PFSK-1 (cell line): ENCODE data around the gene TRIP6.

Source experiments
- FOXP2 ChIP-seq: optimal IDR thresholded peaks from 2 replicates; pipeline ENCODE3; 2011; ENCODE audit warnings: borderline replicate concordance, control low read depth, inconsistent platforms; ENCODE audit not compliant: insufficient read depth; ENCODE audit errors: extremely low read length, extremely low read depth
- POLR2AphosphoS5 ChIP-seq: IDR thresholded peaks from 2 replicates; pipeline ENCODE4 v1.6.1; 2012; ENCODE audit warnings: low read depth, mild to moderate bottlenecking, control low read depth, low read length, moderate library complexity
- SIN3A ChIP-seq: IDR thresholded peaks from 2 replicates; pipeline ENCODE4 v1.6.1; 2012; ENCODE audit warnings: mild to moderate bottlenecking, low read length, moderate library complexity, borderline replicate concordance; ENCODE audit not compliant: insufficient read depth
- TAF1 ChIP-seq: IDR thresholded peaks from 2 replicates; pipeline ENCODE4 v1.6.1; 2012; ENCODE audit warnings: low read length, control low read depth, borderline replicate concordance; ENCODE audit not compliant: insufficient read depth
- TF ChIP-seq, protein P1 (sequence below), 2 experiments: IDR thresholded peaks; 2 replicates each; pipeline versions ENCODE4 v1.6.1 to v1.8.0; 2011 to 2012; ENCODE audit warnings: low read depth in 2 of 2, low read length in 2 of 2, control low read depth in 1 of 2, inconsistent platforms in 1 of 2, mild to moderate bottlenecking in 1 of 2, moderate library complexity in 1 of 2; ENCODE audit not compliant: insufficient read depth in 1 of 2

Gene TRIP6

DNA sequence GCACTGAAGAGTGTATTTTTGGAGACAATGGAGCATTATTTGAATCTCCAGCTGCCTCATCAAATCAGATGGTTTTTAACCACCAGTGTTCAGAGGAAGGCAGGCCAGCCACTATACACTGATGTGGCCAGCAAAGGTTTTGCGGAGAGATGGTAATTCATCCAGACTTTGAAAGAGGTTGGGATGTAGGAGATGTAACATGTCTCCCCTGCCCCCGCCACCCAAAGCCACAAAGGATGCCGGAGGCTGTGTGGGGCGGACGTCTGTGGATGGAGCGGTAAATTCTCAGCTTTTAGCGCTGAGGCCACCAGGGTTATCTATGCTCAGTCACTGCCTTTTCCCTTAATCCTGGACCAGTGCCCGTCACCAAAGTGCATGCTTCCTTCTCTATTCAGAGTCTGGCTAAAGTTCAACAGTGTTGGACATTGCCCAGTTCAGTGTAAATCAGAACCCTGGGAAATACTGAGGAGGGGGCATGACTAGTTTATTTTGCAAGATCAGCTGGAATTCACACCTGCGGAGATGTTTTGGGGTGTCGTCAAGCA lies 3.7 kb upstream of the TRIP6 start:
- TF ChIP-seq POLR2AphosphoS5 (no peak), SIN3A (no peak), FOXP2 (no peak), TAF1 (no peak)
- TF ChIP-seq, protein P1, sequence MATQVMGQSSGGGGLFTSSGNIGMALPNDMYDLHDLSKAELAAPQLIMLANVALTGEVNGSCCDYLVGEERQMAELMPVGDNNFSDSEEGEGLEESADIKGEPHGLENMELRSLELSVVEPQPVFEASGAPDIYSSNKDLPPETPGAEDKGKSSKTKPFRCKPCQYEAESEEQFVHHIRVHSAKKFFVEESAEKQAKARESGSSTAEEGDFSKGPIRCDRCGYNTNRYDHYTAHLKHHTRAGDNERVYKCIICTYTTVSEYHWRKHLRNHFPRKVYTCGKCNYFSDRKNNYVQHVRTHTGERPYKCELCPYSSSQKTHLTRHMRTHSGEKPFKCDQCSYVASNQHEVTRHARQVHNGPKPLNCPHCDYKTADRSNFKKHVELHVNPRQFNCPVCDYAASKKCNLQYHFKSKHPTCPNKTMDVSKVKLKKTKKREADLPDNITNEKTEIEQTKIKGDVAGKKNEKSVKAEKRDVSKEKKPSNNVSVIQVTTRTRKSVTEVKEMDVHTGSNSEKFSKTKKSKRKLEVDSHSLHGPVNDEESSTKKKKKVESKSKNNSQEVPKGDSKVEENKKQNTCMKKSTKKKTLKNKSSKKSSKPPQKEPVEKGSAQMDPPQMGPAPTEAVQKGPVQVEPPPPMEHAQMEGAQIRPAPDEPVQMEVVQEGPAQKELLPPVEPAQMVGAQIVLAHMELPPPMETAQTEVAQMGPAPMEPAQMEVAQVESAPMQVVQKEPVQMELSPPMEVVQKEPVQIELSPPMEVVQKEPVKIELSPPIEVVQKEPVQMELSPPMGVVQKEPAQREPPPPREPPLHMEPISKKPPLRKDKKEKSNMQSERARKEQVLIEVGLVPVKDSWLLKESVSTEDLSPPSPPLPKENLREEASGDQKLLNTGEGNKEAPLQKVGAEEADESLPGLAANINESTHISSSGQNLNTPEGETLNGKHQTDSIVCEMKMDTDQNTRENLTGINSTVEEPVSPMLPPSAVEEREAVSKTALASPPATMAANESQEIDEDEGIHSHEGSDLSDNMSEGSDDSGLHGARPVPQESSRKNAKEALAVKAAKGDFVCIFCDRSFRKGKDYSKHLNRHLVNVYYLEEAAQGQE (IDR thresholded peaks at IDR 0.05; ENCODE audit: insufficient read depth in 1 of 2, low read depth in 2 of 2, low read length in 2 of 2): no peak

DNA sequence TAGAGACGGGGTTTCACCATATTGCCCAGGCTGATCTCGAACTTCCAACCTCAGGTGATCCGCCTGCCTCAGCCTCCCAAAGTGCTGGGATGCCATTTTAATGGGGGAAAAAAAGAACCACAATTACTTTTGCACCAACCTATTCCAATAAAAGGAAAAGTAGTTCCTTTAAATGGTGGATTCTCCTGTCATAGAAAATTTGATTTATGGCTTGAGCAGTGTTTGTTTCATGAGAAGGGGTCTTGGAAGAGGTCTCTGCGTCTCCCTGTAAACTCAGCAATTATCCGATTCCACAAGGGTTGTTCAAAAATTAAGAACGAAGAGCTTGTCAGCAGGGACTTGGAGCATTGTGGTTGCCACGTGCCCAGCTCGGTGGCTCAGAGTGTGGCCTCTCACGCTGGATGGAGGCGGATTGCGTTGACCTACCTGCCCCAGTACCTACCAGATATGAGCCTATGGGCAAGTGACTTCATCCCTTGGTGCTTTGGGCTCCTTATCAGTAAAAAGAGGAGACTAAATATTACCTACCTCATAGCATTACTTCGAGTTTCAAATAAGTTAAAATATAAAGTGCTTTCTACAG lies 2.8 kb upstream of the TRIP6 start:
- TF ChIP-seq, protein P1 (IDR thresholded peaks at IDR 0.05; ENCODE audit: insufficient read depth in 1 of 2, low read depth in 2 of 2, low read length in 2 of 2): no peak
- TF ChIP-seq SIN3A (no peak), FOXP2 (no peak), POLR2AphosphoS5 (no peak), TAF1 (no peak)

DNA sequence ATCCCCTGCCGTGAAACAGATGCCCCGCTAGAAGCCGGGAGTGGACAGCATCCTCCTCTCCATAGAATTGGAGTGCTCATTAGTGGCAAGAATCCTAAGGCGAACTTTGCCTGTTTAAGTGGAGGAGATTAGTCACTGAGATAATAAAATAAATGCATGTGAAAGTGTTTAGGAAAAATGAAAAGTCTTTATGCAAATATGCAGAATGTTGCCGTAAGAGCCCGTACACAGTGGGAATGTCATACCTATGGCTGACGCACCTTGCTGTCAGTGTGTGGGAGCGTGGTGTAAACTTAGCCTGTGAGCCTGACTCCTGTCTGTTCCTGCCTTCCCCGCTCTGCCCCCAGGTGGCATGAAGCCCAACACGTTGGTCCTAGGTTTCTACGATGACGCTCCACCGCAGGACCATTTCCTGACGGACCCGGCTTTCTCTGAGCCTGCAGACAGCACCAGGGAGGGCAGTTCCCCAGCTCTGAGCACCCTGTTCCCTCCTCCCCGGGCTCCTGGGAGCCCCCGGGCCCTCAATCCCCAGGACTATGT lies 1.7 kb upstream of the TRIP6 start:
- TF ChIP-seq, protein P1 (IDR thresholded peaks at IDR 0.05; ENCODE audit: insufficient read depth in 1 of 2, low read depth in 2 of 2, low read length in 2 of 2): no peak

DNA sequence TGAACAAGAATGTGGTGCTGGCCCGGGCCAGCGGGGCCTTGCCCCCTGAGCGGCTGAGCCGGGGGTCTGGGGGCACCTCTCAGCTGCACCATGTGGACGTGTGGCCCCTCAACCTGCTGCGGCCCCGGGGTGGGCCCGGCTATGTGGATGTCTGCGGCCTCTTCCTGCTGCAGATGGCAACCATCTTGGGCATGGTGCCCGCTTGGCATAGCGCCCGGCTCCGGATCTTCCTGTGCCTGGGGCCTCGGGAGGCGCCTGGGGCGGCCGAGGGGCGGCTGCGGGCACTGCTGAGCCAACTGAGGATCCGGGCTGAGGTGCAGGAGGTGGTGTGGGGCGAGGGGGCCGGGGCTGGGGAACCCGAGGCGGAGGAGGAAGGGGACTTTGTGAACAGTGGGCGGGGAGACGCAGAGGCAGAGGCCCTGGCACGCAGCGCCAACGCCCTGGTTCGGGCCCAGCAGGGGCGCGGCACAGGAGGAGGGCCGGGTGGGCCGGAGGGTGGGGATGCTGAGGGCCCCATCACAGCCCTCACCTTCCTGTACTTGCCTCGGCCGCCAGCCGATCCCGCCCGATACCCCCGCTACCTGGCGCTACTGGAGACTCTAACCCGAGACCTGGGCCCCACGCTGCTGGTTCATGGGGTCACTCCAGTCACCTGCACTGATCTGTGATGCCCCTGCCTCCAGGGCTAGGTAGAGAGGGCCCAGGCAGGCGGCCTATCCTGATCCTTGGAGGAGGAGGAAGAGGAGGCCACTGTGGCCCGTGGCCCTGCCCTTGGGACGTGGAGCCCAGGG lies 1.1 kb upstream of the TRIP6 start:
- TF ChIP-seq SIN3A (no peak), FOXP2 (no peak), POLR2AphosphoS5 (no peak), TAF1 (no peak)
- TF ChIP-seq, protein P1 (IDR thresholded peaks at IDR 0.05; ENCODE audit: insufficient read depth in 1 of 2, low read depth in 2 of 2, low read length in 2 of 2): no peak
